GM18951 (cell line): ENCODE data around the gene ZIC3.
"Not testable (repeated sequence)": the region's sequence is repeated elsewhere in the genome, so short reads cannot be mapped to it uniquely, and the experiment has no call there.

Experiments
- POLR2A ChIP-seq: IDR thresholded peaks from 4 replicates; pipeline ENCODE4 v1.6.1; 2011; ENCODE audit warnings: mild to moderate bottlenecking; ENCODE audit not compliant: insufficient read length, insufficient read depth; ENCODE audit errors: extremely low read depth
- in situ Hi-C: fragments of 300-500 bp; cut with MboI; formaldehyde crosslinking; loops from one replicate; pipeline ENCODE4 v1.12.0; 2022; ENCODE audit warnings: low sequenced_read_pairs, mixed read lengths, inconsistent platforms; ENCODE audit not compliant: unreplicated experiment

ZIC3 gene

GRCh38 chrX:137565921-137566745, at the start of gene ZIC3:
Gene ZIC3 (plus strand): TSS chrX:137566127. CDS start chrX:137566692, 565 bp downstream.
- in situ Hi-C loops, result no loop called here

GRCh38 chrX:137519459-137519858, 46.5 kb upstream of the ZIC3 start:
- in situ Hi-C loops, result no loop called here

More at GRCh38 chrX:137565921-137566745, at the start of gene ZIC3:
- no peak for TF ChIP-seq POLR2A

DNA sequence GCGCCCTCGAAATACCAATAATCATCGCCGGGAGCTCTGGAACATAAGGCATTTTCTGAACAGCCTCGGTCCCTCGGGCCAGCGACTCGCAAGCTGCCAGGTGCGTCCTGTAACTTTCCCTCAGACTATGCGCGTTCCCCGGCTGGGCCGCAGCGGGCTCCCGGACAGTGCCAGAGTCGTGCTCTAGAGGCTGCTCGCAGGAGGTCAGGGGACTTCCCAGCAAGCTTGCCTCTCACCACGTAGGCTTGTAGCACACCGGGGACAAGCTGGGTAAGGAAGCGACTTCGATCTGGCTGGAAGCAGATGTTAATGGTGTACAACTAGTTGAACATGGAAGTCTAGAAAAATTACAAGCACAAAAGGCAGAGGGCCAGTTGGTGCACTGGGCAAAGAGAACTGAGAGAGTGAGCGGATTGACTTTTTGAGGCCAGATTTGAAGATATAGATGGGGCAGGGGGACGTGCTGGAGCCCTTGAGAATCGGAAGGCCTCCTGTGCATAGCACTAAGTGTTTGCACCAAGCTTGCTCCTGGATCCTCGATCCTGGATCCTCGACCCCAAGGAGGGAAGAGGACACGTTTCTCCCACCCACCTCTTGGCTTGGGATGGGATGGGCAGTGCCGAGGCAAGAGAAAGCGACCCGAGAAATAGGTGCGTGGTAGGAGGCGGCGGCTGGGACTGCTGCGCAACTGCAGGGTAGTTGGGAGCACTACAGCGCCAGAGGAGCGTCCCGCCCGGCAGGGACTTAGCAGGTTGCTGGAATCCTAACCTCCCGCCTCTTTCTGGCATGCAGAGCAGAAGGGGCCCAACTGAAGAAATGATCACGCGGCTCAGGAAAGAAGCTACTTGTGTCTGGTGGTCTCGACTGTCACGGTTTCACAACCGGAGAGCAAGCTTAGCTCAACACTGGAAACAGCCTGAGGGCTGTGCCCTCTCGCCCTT, 19.9 kb upstream of the ZIC3 start:
- in situ Hi-C loops, result no loop called here
- TF ChIP-seq POLR2A, result no peak

More at GRCh38 chrX:137519459-137519858, 46.5 kb upstream of the ZIC3 start:
- no peak for TF ChIP-seq POLR2A

- in situ Hi-C loops, result no loop called here
- no peak for TF ChIP-seq POLR2A
Measured at GRCh38 chrX:137547291-137547690, 18.6 kb upstream of the ZIC3 start.

DNA sequence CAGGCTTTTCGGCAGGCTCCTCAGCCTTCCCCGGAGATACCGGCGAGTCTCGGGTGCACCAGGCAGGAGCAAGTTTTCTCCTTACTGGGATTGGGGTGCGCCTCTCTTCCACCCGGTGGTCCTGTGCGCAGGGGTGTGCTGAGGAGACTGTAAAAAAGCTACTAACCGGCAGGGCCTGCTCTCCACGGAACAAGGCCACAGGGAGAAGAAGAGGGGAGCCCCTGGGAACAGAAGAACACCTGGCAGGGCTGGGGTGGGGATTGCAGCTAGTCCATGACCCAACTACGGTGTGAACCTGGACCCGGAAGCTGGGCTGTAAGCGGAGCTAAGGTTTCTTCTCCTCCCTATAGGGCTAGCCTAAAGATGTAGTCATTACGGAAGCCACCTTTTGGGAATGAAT, 17.7 kb upstream of the ZIC3 start:
- in situ Hi-C loops, result no loop called here

DNA sequence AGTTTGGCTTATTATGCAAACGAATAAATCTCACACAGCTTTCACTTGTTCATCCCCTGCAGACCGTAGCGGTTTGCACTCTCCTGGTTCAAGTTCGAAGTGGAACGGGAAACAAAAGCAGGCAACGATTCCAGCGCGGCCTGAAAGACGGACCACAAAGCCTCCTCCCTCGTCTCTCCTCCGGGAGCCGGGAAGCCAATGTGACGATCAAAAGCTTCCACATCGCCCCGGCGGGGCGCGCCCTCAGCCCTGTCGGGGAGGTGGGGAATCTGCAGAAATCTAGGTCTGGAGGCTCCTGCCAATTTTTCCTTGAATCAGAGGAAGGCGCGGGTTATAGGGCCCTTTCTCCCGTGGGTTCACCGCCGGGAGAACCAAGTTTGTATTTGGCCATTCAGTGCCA, 16.9 kb upstream of the ZIC3 start:
- in situ Hi-C loops, result no loop called here
- TF ChIP-seq POLR2A, result no peak

More for the DNA sequence above, 17.7 kb upstream of the ZIC3 start:
- no peak for TF ChIP-seq POLR2A

GRCh38 chrX:137549851-137550664, 15.9 kb upstream of the ZIC3 start:
- TF ChIP-seq POLR2A, result no peak
- in situ Hi-C loops, result no loop called here

DNA sequence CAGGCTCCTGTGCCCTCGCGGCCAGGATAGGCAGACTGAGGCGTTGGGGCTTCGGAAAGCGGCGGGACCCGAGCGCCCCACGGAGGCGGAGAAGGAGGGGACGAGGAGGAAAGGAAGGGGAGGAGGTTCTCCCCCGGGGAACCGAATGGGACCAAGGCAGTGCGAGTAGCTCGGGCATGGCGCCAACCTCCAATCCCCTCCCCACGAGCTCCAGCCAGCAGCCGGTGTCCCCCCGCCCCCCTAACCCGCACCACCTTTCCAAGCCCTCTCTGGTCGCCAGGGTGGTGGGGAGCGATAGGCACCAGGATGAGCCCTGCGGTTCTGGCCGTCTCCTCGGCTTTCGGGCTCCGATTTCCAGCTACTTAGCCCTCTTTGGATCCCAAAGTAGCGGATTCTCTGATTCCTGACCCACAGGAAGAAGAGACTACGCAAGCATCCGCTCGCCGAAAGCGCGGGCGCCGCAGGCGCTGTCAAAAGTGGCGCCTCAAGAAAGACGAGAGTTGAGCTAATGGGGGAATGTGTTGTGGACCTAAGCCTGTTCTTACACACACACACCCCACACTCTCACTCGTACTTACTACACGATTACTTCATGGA, 15.2 kb upstream of the ZIC3 start:
- no peak for TF ChIP-seq POLR2A

GRCh38 chrX:137552098-137552497, 13.8 kb upstream of the ZIC3 start:
- in situ Hi-C loops, result not testable (repeated sequence)

More for the DNA sequence above, 15.2 kb upstream of the ZIC3 start:
- in situ Hi-C loops, result no loop called here

DNA sequence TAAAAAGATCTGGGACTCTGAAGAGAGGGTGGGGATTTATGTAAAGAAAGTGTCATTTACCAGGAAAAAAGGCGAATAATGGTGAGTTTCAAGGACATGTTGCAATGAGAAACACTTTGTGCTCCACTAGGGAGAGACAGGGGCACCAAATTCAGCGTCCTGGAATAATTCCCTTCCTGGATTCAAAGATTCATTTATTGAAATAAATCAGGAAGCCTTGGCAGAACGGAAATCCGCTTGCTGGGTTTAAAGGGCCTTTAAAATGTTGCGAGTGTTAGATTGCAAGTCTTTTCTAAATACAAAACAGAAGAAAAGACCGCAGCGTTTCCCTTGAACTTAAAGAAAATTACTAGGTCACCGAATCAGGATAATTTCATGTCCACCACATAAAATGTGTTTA, 3.8 kb upstream of the ZIC3 start:
- TF ChIP-seq POLR2A, result no peak
- in situ Hi-C loops, result no loop called here

GRCh38 chrX:137563681-137564651, 2.0 kb upstream of the ZIC3 start:
- in situ Hi-C loops, result no loop called here

DNA sequence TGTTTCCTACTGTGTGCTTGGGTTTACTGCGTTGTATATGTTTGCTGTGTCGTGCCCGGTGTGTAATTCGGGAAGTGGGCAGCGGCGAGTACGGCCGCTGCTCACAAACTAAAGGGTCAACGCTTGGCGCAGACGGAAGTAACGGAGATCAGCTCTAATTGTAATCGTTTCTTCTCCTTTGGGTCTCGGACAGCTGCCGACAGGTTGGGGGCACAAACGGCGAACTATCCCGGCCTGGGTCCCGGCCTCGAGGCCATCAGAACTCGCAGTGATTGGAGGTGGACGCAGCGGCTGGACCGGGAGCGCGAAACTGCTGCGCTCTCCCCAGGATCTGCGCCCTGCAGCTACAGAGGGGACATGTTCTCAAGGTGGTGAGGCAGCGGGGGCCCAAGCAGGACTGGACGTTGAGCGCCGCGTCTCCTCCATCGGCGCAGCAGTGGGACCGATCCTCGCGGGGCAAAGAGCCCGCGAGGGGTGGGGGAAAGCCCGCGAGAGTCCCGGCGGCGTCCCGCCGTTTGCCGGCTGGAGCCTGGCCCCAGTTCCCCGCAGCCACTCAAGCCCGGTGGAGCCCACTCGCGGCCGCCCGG, 516 bp upstream of the ZIC3 start:
- TF ChIP-seq POLR2A, result no peak
- in situ Hi-C loops, result no loop called here

More at GRCh38 chrX:137563681-137564651, 2.0 kb upstream of the ZIC3 start:
- TF ChIP-seq POLR2A, result no peak
